Colonic mucosa (tissue), 4 donors: ENCODE data around the gene ELAVL1. TPM values are rescaled to one million over a fixed set of nuclear protein-coding genes. Genes with fewer than 3 reads are reported as not detected.

ENCODE experiments used
- DNase-seq: peaks from one replicate; pipeline ENCODE4 v3.0.0-alpha.2; 2020
- H3K27ac ChIP-seq: fragments of 200-600 bp; one replicate; pipeline ENCODE4 v1.8.0; 2021
- H3K27me3 ChIP-seq: fragments of 200-600 bp; one replicate; pipeline ENCODE4 v1.8.0; 2021
- H3K36me3 ChIP-seq: fragments of 200-600 bp; one replicate; pipeline ENCODE4 v1.8.0; 2021
- H3K4me1 ChIP-seq: fragments of 200-600 bp; one replicate; pipeline ENCODE4 v1.8.0; 2021; ENCODE audit warnings: mild to moderate bottlenecking
- H3K4me3 ChIP-seq: fragments of 200-600 bp; one replicate; pipeline ENCODE4 v1.8.0; 2021
- H3K9ac ChIP-seq, 2 donors: one replicate each; pipeline ENCODE4 v1.7.0; 2013; ENCODE audit warnings: control low read depth in 2 of 2, low read depth in 2 of 2, low read length in 2 of 2
- H3K9me3 ChIP-seq: fragments of 200-600 bp; one replicate; pipeline ENCODE4 v1.8.0; 2021
- CTCF ChIP-seq: fragments of 200-600 bp; IDR thresholded peaks from one replicate; pipeline ENCODE4 v1.8.0; 2022; ENCODE audit warnings: antibody characterized with exemption, mild to moderate bottlenecking
- intact Hi-C: fragments of 100-400 bp; cut with DNase I; formaldehyde crosslinking; loops from one replicate; pipeline ENCODE4 v1.14.1; 2022
- total RNA-seq, 2 donors: library from RNA; stranded (reverse); fragmentation: NEBNext Ultra II Directional in 1 of 2; extraction: Animal tissue kit (Norgen Biotek cat#: 25700) in 1 of 2; gene quantifications; one replicate each; pipeline ENCODE4 v1.2.1, GENCODE V29; 2021
- donor health status: healthy.
- donor health status: DM: no; HTN: no; CAD: no.
- donor health status: DM: no; HTN: no; CAD: no.

The ELAVL1 gene
- total RNA-seq, 2 donors from 2014 or later = 65.8 to 116 TPM

GRCh38 chr19:7971553-7972520 lies 33.6 kb downstream of the ELAVL1 start:
- H3K4me3 ChIP-seq = no peak overlapping the region
- peaks cover 12% of the 10 kb centered on the region for H3K36me3 ChIP-seq
- H3K27me3 ChIP-seq = no peaks in the 10 kb centered on the region
- intact Hi-C loops = no loop called here
- no peak for DNase-seq
- H3K9ac ChIP-seq = no peak overlapping the region
- no peak overlapping the region for H3K27ac ChIP-seq
- no peak for TF ChIP-seq CTCF
- H3K9me3 ChIP-seq = no peaks in the 10 kb centered on the region
- no peaks in the 10 kb centered on the region for H3K4me1 ChIP-seq

- Histone ChIP-seq H3K9me3 (no peaks in the 10 kb centered on the region), H3K27ac (no peak overlapping the region), H3K4me1 (no peaks in the 10 kb centered on the region), H3K4me3 (no peak overlapping the region), H3K36me3 (peaks cover 18% of the 10 kb centered on the region), H3K27me3 (no peaks in the 10 kb centered on the region), H3K9ac (no peak overlapping the region)
- intact Hi-C loops = no loop called here
- TF ChIP-seq CTCF = peak; percentile 65
- peak; percentile 29 for DNase-seq
Observed at GRCh38 chr19:7970716-7971448, 34.6 kb downstream of the ELAVL1 start.

- Histone ChIP-seq H3K9ac (no peak overlapping the region), H3K27me3 (no peaks in the 10 kb centered on the region), H3K4me3 (no peak overlapping the region), H3K36me3 (peaks cover 15% of the 10 kb centered on the region), H3K27ac (no peak overlapping the region), H3K4me1 (no peaks in the 10 kb centered on the region), H3K9me3 (no peaks in the 10 kb centered on the region)
- intact Hi-C loops = no loop called here
- no peak for DNase-seq
- TF ChIP-seq CTCF = no peak
Observed at GRCh38 chr19:7969555-7969939, 35.9 kb downstream of the ELAVL1 start.

GRCh38 chr19:7968796-7969554 lies 36.5 kb downstream of the ELAVL1 start:
- no peak for DNase-seq
- no peak overlapping the region for H3K9ac ChIP-seq
- H3K36me3 ChIP-seq = peaks cover 12% of the 10 kb centered on the region
- H3K4me1 ChIP-seq = no peaks in the 10 kb centered on the region
- intact Hi-C loops = no loop called here
- H3K9me3 ChIP-seq = no peaks in the 10 kb centered on the region
- TF ChIP-seq CTCF = no peak
- H3K27ac ChIP-seq = no peak overlapping the region
- no peaks in the 10 kb centered on the region for H3K27me3 ChIP-seq
- no peak overlapping the region for H3K4me3 ChIP-seq
